NCI-H510A (cell line): ENCODE measurements around the gene WFS1.

Source experiments
- DNase-seq: peaks from one replicate; lab custom pipeline; 2025; lab: John Stamatoyannopoulos, UW

WFS1 gene

DNA sequence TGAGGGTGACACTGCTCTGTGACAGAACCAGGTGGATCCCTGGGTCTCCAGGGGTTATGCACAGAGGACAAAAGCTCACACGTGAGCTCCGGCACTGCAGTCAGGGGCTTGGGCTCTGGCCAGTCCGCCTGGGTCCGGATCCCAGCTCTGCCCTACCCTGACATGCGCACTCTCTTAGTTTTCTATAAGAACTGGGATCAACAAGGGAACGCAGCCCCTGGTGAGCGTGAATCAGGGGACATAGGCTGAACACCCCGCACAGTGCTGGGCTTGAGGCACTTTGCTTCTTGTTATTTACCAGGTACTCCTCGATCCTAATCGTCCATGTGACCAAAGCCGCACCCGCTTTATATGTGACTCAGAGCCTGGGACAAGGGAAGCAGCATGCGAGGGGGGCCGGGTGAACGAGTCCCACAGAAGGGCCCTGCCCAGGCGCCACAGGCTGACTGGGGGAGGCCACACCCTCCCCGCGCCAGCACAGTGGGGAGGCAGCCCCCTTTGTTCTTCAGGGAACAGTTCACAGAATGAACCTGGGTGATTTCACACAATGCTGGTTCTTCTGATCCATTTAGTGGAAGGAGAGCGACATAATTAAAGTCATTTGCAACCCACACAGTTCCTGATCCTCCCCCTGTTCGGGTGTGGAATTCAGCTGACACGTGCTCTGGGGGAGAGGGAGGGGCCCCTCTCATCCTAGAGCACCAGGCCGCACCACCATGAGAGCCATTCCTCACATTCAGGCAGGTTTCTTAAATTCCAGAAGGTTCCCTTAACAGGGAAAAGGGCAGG, 55.5 kb downstream of the WFS1 start:
- no peak for DNase-seq

DNA sequence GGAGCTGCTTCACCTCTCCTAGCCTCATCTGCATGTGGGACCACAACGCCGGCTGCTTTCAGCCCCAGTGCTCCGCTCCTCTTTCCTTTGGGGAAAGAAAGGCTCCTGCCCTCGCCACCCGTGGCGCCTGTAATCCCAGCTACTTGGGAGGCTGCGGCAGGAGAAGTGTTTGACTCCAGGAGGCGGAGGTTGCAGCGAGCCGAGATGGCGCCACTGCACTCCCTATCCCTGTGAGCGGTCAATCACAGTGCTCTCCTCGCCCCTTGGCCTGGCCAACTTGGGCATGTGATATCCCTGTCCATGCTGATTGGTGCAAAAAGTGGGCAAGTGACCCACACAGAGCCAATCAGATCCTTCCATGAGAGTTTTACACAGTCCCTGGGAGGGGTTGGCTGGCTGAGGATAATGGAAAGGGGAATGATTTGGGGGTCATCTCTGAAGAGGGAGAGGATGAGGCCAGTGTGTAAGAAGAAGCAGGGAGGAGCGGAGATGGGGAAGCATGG, 56.2 kb downstream of the WFS1 start:
- no peak for DNase-seq

DNA sequence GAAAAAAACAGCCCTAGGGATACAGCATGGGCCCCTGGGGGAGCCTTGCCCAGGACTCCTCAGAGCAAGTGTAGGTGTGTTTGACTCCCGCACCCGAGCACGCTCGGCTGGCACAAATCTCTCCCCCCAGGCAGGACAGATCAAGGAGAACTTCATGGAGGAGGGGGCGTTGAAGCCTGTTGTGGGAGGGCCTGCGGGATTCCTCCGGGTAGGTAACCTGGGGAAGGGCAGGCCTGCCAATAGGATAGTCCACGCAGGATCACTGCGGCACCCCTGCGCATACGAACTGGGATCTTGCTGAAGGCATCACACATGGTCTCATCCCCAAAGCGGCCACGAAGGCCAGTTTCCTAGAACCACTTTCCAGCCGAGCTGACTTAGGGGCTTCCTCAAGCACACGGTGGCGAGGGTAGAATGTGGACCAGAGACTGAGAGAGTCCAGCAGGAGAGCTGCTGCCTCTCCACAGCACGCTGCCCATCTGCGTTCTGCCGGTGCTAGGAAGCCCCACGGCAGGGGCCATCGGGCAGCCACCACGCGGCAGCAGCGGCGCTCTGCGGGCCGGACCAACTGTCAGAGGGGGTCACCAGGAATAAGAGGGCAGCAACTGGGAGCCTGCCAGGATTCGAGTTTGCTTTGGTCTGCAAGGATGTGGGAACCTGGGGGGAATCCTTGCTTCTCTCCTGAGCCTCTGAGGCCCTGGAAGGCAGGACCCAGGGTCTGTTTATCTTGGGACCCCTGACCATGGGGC, 56.8 kb downstream of the WFS1 start:
- DNase-seq, result no peak

DNA sequence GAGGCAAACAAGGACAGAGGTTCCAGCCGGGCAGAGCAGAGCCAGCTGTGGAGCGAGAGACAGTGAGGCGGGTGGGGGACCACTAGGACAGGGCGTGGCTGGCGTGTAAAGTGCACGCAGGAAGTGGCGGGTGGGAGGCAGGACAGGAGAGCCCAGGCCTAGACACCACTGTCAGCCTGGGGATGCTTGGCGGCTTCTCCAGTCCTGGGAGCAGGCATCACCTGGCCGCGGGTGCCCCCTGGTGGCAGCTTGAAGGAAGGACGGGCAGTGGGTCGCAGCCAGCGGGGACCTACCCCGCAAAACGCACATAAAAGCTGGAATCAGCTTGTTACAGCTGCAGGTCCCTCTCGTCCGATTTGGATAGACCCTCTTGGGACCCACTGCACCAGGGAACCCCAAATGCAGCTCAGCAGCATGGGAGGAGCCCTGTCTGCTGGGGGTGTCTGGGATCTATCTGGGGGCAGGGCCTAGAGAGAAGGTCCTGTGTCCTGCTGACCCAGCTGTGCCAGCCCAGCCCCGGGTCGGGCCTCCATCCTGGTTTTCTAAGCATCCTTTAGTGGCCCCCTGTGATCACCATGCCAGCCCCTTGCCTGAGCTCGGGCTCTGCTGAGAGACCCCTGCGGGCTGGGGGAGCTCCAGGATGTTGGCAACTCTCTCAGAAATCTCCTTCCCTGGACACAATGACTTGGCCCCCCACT, 57.7 kb downstream of the WFS1 start:
- DNase-seq, result no peak

DNA sequence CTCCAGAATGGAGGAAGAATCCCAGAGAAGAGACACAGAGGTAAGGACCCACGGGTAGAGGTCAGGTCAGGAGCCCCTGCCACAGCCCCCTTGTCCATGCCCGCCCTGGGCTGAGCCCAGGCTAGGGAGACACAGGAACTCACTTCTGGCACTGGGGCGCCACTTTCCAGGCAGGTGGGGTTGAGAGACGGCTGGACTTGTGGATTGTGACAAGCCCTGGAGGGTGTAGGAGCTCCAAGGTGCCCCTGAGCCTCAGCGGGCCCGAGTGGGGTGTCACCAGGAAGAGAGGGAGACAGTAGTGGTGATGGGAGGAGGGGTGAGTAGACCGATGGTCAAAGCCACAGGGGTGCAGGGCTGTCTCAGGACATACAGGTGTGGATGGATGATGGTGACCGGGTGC, 58.9 kb downstream of the WFS1 start:
- DNase-seq, result no peak

DNA sequence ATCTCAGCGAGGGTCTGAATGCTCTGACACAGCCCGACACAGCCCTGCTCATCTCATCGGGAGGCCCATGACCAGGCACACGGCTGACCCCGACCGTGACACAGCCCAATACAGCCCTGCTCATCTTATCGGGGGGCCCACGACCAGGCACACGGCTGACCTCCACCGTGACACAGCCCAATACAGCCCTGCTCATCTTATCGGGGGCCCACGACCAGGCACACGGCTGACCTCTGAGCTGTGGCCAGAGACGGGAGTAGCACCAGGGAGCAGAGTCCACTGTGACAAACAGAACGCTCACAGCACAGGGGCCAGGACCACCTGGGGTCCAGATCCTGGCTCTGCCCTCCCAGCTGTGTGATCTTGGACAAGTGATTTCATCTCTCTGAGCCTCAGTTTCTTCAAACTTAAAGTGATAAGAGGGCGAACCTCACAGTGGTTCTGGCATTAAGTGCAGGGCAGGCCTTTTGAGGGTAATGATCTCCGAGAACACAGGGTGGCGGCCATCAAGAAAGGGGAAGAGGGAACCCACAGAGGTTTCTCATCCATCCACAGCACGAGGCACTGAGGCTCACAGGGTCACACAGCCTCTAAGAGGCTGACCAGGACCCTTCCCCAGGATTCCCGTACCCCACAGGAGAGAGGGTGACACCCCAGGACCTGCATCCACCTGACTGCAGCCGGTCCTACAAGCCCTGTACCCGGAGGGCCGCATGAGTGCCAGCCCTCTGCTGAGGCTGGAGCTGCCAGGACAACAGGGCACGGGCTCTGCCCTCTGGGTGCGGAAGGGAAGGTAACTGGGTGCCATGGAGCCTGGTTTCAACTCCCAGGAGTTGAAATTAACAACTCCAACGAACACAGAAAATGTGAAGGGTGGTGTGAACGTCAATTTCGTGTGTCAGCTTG, 60.1 kb downstream of the WFS1 start:
- no peak for DNase-seq

DNA sequence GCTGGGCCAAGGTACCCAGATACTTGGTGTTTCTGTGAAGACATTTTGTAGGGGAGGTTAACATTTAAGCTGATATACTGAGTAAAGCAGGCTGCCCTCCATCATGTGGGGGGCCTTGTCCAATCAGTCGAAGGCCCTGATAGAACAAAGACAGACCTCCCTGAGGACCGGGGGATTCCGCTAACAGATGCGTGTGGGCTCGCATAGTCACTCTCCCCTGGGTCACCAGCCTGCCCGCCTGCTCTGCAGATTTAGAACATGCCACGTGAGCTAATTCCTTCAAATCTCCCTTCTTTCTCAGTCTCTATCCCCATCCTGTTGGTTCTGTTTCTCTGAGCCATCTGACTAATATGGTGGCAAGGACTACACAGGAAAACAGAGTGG, 60.7 kb downstream of the WFS1 start:
- DNase-seq, result no peak

DNA sequence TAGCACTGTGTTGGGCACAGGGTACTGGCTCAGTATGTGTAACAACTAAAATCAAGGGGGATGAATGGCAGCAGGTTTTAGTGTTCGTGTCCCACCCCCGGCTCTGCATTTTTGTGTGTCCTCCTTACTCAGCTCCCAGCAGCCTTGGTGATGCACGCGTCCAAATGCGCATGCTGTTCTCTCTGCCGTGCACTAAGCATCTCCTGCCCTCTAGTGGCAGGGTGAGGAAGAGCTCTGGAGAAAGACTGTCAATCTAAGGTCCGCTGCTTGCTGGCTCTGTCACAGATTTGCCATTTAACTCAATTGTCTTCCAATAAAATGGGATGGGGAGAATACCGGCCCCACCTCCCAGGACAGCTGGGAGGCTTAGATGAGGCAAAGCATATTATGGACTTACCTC, 61.4 kb downstream of the WFS1 start:
- DNase-seq, result no peak

DNA sequence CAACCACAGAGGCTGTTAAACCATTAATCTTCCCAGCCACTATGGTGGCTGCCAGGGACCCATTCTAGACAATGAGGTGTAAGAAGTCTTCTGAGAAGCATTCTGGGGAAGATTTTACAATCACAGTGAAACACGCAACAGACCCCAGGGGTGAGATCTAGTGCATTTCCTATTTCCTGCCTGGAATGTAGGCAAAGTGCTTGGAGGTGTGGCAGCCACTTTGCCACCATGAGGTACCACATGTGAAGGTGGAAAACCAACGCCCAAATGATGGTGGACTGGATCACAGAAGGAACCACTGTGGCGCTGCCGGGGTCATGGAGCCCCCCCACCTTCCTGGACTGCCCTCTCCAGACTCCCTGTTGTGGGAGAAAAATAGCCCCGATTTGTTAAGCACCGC, 61.8 kb downstream of the WFS1 start:
- DNase-seq, result no peak

DNA sequence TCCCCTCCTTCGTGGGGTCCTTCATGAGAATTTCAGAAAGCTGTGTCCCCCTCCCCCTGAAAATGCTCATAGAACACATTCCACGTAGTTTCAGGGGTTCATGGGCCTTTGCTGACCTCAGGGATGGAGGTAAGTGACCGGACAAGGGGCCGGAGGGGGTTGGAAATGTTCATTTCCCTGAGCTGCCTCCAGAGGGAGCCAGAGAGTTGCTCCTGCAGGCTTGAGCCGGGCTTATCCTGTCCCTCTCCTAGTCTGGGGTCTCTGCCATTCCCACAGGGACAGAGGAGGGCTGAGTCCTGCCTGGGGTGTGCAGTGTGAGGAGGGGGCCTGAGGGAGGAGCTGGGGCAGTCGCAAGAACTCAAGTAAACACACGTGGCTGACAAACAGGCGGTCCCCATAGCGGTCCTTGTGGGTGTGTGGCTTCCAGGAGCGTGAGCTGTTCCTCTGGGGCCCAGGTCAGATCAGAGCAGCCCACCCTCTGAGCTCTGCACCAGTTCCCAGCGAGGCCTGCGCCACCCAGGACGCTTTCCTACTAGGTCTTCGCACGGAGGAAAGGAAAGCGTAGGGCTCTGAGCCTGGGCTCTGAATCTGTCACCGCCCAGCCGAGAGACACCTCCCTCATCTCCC, 62.5 kb downstream of the WFS1 start:
- no peak for DNase-seq

DNA sequence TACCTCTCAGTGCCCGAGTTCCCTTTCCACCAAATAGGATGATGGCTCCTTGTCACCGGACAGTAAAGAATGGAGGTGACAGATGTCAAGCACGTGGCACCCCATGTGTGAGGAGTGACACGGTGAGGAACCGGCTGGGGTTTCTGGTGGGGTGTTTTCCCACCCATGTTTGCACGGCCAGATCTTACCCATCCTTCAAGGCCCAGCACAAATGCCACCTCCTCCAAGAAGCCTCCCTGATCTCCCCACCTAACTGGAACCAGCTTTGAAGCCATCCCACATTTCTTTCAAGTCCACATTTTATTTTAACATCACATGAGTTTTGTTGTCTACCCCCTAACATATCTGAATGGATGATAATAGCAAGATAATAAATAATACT, 63.0 kb downstream of the WFS1 start:
- no peak for DNase-seq

DNA sequence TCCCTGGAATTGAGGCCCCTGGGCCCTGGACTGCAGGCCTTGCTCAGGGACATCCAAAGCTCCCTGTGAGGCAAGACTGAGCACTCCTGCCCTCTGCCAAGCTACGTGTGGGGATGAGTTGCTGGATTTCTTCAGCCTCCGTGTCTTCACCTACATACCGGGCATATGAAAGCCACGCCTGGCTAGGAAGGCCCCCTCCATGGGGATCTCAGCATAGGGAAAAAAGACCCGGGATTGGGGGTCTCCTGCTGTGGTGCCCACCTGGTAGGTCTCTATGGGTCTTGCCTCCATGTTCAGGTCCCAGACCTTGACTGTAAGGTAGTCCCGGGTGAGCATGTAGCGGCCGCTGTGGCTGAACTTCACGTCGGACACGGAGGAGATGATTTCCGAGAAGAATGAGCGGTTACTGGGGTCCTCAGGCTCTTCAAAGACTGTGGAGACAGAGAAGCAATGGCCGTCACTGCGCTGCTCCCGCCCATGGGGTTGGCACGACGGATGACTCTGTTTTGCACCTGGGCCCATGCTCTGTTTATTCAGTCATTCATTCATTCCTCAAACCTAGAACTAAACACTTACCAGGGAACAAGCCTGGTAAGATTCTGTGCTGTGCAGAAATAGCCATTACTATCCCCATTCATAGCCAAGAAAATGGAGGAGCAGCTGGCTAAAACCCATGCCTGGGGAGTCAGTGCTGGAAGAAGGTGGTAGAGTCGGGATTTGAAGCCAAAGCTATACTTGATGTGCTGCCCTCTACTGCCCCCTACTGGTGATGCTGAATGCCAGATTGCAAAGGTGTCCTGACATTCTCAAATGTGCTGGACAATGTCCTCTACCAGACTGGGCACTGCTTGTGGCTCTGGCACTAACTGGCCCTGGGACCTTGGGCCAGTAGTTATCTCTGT, 63.9 kb downstream of the WFS1 start:
- DNase-seq, result no peak

DNA sequence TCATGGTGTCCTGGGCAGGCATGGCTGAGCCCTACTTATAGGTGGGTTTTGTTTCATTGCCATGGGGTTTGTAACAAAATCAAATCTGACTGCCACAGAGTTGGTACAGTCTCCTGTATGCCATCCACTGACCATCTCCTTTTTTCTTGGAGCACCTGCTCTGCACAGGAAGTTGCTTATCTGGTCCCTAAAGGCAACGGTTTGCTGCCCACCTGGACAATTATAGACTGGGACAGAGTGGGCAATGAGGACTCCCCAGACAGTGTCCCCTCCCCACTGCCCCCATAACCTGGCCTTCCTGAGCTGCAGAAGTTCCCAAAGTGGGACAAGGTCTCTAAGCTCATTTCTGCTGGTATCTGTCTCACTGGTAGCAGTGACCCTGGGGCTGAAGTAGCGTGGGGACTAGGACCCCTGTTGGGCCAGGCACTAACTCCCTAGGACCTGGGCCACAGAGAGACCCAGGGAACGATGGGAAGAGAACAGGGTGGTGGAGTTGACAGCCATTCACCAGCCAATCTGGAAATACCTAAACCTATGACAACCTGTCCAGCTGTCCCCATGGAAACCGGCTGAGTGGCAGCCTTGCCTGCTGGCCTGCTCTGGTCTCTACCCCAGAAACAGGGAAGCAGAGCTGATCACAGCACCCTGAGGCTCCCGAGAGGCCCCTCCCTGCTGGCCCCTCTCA, 64.7 kb downstream of the WFS1 start:
- DNase-seq, result no peak

DNA sequence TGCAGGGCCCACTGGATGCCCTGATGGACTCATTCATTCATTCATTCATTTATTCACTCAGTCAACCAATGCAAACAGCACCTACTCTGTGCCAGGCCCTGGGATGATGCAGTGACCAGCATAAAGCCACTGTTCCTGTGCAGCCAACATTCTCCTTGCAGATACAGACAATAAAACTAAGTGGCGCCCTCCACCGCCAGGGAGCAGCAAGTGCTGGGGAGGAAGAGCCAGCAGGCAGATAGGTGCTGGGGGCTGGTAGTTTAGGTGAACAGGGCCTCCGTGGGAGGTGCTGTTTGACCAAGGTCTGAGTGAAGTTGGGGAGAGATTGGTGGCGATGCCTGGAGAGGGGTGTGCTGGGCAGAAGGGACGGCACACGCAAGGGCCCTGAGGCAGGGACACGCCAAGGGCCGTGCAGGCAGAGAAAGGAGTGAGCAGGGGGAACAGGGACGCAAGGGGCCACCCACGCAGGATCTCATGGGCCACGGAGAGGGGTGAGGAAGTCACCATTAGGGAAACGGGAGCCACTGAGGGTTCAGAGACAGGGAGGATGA, 65.5 kb downstream of the WFS1 start:
- DNase-seq, result no peak

DNA sequence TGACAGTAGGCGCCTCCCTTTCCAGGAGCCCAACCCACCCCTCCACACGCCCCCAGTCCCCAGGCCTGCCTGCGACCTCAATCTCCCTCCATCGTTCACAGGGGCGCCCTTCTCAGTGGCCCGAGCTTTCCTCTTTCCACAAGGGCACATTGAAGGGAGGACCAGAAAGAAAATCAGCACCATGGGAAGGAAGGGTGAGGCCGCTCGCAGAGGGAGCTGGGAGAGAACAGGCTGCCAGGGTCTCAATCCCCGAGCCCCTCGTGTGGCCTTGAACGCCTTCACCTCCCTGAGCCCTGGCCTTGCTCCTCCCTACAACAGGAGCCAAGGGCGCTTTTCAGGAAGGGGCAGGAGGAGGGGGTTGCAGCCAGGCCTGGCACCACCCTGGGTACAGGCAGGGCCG, 66.5 kb downstream of the WFS1 start:
- no peak for DNase-seq

DNA sequence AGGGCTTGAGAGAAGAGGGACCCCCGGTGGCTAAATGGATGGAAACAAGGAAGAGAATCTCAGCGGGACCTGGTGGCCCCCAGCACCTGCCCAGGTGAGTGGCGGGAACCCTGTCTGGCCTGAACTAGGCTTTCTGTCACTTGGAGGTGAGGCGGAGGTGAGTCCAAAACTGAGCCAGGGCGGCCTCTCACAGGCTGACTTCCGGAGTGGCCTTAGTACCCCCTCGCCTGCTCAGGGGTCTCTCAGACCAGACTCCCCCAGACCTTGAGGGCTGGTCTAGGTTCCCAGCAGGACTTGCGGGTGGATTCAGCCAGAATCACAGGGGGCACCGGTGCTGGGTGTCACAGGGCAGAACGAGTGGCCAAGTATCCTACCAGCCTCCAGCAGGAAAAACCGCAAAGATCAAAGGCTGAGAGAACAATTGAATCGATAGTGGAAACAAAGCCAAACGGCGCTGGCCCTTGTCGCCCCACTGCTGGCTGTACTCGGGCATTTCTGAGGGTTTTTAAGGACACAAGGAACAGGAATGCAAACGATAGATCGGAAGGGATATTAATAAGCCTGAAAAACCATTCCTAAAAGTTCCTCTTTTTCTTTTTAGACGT, 67.8 kb downstream of the WFS1 start:
- peak; percentile 46 for DNase-seq

DNA sequence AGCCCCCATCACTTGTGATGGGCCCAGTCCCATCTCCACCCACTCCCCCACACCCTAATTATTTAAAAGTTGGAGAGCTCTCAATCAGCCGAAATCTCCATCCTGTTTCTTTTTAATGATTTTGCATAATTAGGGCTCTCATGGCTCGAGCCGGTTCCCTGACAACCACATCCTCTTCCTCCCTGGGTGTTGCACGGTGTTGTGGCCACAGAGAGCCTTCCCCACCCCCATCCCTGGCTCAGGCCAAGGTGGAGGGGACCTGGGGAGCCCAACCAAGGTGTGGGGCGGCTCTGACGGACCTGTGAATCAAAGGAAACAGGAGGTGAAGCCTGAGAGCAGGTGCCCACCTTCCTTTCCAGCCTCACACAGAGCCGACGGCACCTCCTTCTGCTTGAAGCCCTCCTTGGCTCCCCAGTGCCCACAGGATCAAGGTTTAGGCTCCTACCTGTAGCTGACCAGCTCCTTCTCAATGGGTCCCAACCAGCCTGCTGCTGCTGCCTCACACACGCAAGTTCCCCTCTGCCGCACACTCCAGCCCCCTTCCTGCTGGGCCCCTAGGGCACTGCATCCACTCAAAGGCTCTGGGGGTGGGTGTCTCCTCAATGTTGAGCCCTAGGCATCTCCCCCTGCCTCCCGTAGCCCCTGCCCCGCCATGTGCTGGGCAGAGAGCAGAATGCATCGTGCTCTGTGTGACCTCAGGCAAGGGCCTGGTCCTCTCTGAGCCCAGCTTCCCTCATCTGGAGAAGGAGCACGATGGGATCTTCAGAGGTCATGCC, 68.7 kb downstream of the WFS1 start:
- no peak for DNase-seq
